Measurements from ENCODE around the gene SMIM22. TPM values are rescaled to one million over a fixed set of nuclear protein-coding genes. Genes with fewer than 3 reads are reported as not detected.

Gene SMIM22
- total RNA-seq, 2 donors from 2014 or later = 4.7 to 29.3 TPM

DNA sequence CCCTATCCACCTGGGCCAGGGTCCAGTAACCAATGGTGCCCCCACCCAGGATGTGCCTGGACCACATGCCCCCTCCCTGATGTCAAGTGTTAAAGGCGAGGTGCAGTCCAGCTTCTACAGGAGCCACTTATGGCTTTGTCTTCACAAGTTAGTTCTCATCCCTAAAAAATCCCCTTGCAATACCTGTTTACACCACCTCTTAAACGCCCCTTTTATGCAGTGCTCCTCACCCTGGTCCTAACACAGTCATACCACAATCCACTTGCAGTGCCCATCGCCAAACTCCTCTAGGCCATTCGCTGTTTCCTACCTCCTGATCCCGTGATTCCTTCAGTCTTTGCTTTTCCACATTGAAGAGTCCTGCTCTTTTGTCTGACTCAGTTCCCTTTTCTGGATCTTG, 44.8 kb downstream of the SMIM22 start:
- no peak for ATAC-seq
- no peak for TF ChIP-seq POLR2A (IDR thresholded peaks at IDR 0.05)
- no peak for TF ChIP-seq CTCF (IDR thresholded peaks at IDR 0.05)
- no peaks in the 10 kb centered on the region for H3K9me3 ChIP-seq
- no peaks in the 10 kb centered on the region for H3K4me1 ChIP-seq
- H3K36me3 ChIP-seq (replicated peaks in 1 of 2; ENCODE audit: insufficient read depth in 1 of 2, low read depth in 2 of 2) = peaks cover 0 to 33% of the 10 kb centered on the region in 2 donors
- DNase-seq = no peak
- intact Hi-C loops (cut with DNase I) = no loop called here
- no peak overlapping the region for H3K27ac ChIP-seq
- 91 to 92% methylated on average over 5 of the region's 5 CpGs for WGBS, 2 donors
- no peaks in the 10 kb centered on the region for H3K27me3 ChIP-seq
- no peak overlapping the region for H3K4me3 ChIP-seq

GRCh38 chr16:4840984-4841383, 45.8 kb downstream of the SMIM22 start:
- Histone ChIP-seq H3K4me3 (no peak overlapping the region), H3K9me3 (no peaks in the 10 kb centered on the region), H3K36me3 (replicated peaks in 1 of 2; ENCODE audit: insufficient read depth in 1 of 2, low read depth in 2 of 2) (peaks cover 0 to 33% of the 10 kb centered on the region in 2 donors), H3K27me3 (no peaks in the 10 kb centered on the region), H3K4me1 (peaks cover 9% of the 10 kb centered on the region), H3K27ac (no peak overlapping the region)
- ATAC-seq (no peak), DNase-seq (no peak)
- TF ChIP-seq CTCF (IDR thresholded peaks at IDR 0.05) (no peak), POLR2A (IDR thresholded peaks at IDR 0.05) (no peak)
- intact Hi-C loops (cut with DNase I) = no loop called here
- WGBS, 2 donors = 66 to 74% methylated on average over 5 of the region's 5 CpGs

Small RNAs within 50 kb of the gene (small RNA-seq; reads per million reads assigned to genes)
- gene RF00017 = not detected

Other genes with a start within 250 kb of the SMIM22 start
- under 1 TPM in 1 of 2 donors, not detected in 1; 0.52 TPM for gene C16orf96, start 239.0 kb upstream of the SMIM22 start, total RNA-seq
- gene UBALD1, start 180.5 kb upstream of the SMIM22 start, total RNA-seq = 10 to 100 TPM; 11.9 to 19.4 TPM
- gene MGRN1, start 170.5 kb upstream of the SMIM22 start, total RNA-seq = 10 to 100 TPM; 23.3 to 44.8 TPM
- 10 to 100 TPM; 18.7 to 25.4 TPM for gene NUDT16L1, start 101.8 kb upstream of the SMIM22 start, total RNA-seq
- 10 to 100 TPM; 16.6 to 64.9 TPM for gene ANKS3, start 61.1 kb upstream of the SMIM22 start, total RNA-seq
- under 1 TPM; under 0.01 to 0.26 TPM for gene DNAAF8, start 60.8 kb upstream of the SMIM22 start, total RNA-seq
- gene ZNF500, start 28.2 kb upstream of the SMIM22 start, total RNA-seq = 10 to 100 TPM in 1 of 2 donors, 1 to 10 TPM in 1; 7.5 to 13.8 TPM
- gene SEPTIN12, start 7.0 kb upstream of the SMIM22 start, total RNA-seq = not detected
- gene ROGDI, start 7.3 kb downstream of the SMIM22 start, total RNA-seq = 10 to 100 TPM; 21.8 to 25.9 TPM
- 10 to 100 TPM; 19.7 to 27.7 TPM for gene GLYR1, start 51.9 kb downstream of the SMIM22 start, total RNA-seq
- 10 to 100 TPM; 20.8 to 41.2 TPM for gene UBN1, start 52.1 kb downstream of the SMIM22 start, total RNA-seq
- 10 to 100 TPM; 20.2 to 26.0 TPM for gene PPL, start 141.8 kb downstream of the SMIM22 start, total RNA-seq
- under 1 TPM in 1 of 2 donors, not detected in 1; 0.26 TPM for gene SEC14L5, start 163.0 kb downstream of the SMIM22 start, total RNA-seq
- 10 to 100 TPM in 1 of 2 donors, 1 to 10 TPM in 1; 7.9 to 24.6 TPM for gene NAGPA, start 238.6 kb downstream of the SMIM22 start, total RNA-seq

Data from body of pancreas (tissue), 4 donors.